ENCODE results near the gene ZBTB24. TPM values are rescaled to one million over a fixed set of nuclear protein-coding genes. Genes with fewer than 3 reads are reported as not detected.

ZBTB24 gene
- total RNA-seq, 6 experiments from 2014 or later = 5.7 to 6.3 (median 6.1) TPM

DNA sequence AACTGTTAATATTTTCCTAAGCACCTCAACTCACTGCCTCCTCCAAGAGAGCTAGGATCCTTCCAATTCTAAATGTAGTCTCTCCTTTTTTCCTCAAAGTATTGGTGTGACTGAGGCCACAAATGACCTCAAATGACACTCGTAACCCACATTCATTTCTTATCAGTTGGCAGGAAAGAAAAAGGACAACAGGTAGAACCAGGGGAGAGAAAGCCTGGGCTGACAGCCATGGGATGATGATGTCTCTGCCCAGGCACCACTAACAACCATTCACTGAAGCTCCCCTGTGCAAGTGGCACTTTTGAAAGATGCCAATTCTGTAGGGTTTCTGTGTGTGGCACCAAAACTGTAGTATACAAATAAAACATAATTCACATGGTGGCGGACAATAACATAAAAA is 7.4 kb downstream of the ZBTB24 start:
- H3K27me3 Mint-ChIP-seq (ENCODE audit: insufficient read depth) = no peaks in the 10 kb centered on the region
- no peak overlapping the region for H3K4me3 Mint-ChIP-seq
- no peak overlapping the region for H3K27ac Mint-ChIP-seq
- peaks cover 53% of the 10 kb centered on the region for H3K36me3 Mint-ChIP-seq (ENCODE audit: low read depth)
- TF ChIP-seq, protein P1, sequence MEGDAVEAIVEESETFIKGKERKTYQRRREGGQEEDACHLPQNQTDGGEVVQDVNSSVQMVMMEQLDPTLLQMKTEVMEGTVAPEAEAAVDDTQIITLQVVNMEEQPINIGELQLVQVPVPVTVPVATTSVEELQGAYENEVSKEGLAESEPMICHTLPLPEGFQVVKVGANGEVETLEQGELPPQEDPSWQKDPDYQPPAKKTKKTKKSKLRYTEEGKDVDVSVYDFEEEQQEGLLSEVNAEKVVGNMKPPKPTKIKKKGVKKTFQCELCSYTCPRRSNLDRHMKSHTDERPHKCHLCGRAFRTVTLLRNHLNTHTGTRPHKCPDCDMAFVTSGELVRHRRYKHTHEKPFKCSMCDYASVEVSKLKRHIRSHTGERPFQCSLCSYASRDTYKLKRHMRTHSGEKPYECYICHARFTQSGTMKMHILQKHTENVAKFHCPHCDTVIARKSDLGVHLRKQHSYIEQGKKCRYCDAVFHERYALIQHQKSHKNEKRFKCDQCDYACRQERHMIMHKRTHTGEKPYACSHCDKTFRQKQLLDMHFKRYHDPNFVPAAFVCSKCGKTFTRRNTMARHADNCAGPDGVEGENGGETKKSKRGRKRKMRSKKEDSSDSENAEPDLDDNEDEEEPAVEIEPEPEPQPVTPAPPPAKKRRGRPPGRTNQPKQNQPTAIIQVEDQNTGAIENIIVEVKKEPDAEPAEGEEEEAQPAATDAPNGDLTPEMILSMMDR (IDR thresholded peaks at IDR 0.05) = no peak
- H3K9me3 Mint-ChIP-seq = no peaks in the 10 kb centered on the region
- H3K4me1 Mint-ChIP-seq (ENCODE audit: low read depth) = peaks cover 31% of the 10 kb centered on the region
- DNase-seq = no peak

DNA sequence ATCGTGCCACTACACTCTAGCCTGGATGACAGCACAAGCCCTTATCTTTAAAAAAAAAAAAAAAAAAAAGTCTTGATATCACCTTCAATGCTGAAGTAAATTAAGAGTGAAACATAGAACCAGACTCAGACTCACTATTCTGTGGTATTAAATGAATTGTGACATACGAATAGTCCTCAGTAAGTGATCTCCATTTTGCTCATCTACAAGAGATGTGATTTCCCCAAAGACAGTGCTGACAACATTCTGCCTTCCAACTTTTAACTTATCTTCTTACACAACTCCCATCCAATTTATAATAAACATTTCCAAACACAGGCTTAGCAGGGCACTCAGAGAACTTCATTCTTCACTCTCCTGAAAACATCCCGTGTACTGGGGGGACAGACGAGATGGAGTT is 8.0 kb downstream of the ZBTB24 start:
- H3K36me3 Mint-ChIP-seq (ENCODE audit: low read depth) = peaks cover 46% of the 10 kb centered on the region
- H3K4me1 Mint-ChIP-seq (ENCODE audit: low read depth) = peaks cover 25% of the 10 kb centered on the region
- H3K27me3 Mint-ChIP-seq (ENCODE audit: insufficient read depth) = no peaks in the 10 kb centered on the region
- TF ChIP-seq, protein P1 (IDR thresholded peaks at IDR 0.05) = no peak
- H3K27ac Mint-ChIP-seq = no peak overlapping the region
- no peak overlapping the region for H3K4me3 Mint-ChIP-seq
- no peaks in the 10 kb centered on the region for H3K9me3 Mint-ChIP-seq
- no peak for DNase-seq

DNA sequence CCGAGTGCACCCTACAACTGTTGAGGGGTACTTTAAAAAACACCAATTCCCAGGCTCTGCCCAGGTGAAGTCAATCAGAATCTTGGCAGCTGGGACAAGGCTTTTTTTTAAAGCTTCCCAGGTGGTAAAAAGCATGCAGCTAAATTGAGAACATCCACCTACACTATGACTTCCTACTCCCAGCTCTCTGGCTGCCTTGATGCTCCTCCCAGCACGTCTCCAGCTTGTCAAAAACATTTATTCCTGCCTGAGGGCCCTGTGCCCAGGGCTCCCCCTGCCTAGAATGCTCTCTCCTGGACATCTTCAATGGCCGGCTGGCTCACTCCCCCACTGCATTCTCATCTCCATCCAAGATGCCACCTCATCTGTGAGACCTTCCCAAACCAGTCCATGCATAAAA is 9.9 kb downstream of the ZBTB24 start:
- Mint-ChIP-seq H3K27me3 (ENCODE audit: insufficient read depth) (no peaks in the 10 kb centered on the region), H3K27ac (no peak overlapping the region), H3K4me3 (no peak overlapping the region), H3K9me3 (no peaks in the 10 kb centered on the region), H3K36me3 (ENCODE audit: low read depth) (peaks cover 31% of the 10 kb centered on the region), H3K4me1 (ENCODE audit: low read depth) (peaks cover 8% of the 10 kb centered on the region)
- TF ChIP-seq, protein P1 (IDR thresholded peaks at IDR 0.05) = no peak
- no peak for DNase-seq

DNA sequence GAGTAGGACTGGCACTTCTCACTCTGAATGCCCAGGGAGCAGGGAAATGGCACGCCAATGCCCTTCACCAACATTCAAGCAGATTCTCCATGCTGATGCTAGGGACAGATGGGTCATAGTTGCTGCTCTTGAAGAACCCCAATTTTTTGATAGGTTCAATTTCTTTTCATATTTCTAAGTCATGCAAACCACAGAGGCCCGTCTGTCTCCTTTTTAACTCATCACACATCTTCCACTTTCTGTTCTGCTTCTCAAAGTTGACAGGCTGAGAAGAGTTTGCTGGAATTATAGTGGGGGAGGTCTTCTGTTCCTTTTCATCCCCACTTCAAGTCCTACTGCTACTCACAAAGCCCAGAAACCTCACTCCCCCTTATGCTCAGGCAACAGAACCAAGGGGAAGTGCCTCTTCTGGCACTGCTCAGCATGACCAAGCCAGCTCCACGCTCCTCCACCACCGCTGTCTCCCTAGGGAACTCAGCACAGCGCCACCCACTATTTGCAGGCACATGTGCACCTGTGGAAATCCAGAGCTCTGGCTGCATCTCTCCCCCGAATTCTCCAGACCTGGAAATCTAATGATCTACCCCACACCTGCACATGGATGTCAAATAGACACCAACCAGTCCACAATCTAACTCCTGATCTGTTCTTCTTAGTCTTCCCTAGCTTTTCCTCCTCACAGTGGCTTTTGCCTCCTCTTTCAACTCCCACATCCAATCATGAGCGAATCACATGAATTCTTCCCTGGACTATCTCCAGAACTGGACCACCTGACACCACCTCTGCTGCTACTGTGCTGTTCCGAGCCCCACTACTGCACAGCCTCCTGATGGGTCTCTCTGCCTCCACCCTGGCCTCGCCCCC is 10.7 kb downstream of the ZBTB24 start:
- H3K9me3 Mint-ChIP-seq = no peaks in the 10 kb centered on the region
- no peaks in the 10 kb centered on the region for H3K27me3 Mint-ChIP-seq (ENCODE audit: insufficient read depth)
- H3K4me3 Mint-ChIP-seq = no peak overlapping the region

DNA sequence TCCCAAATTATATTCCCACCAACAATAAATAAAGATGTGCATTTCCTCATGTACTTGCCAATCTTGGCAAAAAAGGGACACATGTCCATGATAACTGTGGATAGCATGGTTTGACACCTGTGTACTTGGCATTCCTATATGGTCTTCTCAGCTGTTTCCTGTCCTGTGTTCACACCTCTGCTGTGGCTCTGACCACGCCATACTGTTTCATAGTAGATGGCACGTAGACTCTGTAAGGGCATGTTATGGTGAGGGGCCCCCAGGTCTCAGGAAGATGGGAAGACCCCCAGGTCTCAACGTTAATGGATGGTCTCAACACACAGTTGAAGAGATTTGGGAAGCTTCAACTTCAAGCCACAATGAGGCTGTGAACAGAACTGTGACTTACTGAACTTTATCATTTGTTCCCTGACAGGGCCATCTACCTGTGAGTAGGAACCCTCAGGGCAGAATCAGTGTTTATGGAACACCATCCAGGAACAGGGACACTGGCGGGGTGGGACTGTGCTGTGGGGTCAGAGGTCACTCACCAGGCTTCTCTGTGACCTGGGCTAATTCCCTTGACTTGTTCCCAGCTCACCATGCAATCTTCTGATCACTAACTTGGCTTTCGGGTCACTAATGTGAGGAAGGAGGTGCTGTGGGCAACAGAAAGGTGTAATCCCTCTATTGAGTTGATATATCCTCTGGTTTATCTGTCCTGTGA is 11.8 kb downstream of the ZBTB24 start:
- TF ChIP-seq, protein P1 (IDR thresholded peaks at IDR 0.05) = no peak
- DNase-seq = no peak
- peaks cover 40% of the 10 kb centered on the region for H3K36me3 Mint-ChIP-seq (ENCODE audit: low read depth)
- H3K9me3 Mint-ChIP-seq = no peaks in the 10 kb centered on the region
- H3K4me3 Mint-ChIP-seq = no peak overlapping the region
- no peak overlapping the region for H3K27ac Mint-ChIP-seq
- no peaks in the 10 kb centered on the region; the same call in 1 of the 2 replicates for H3K27me3 Mint-ChIP-seq (ENCODE audit: insufficient read depth)
- H3K4me1 Mint-ChIP-seq (ENCODE audit: low read depth) = no peaks in the 10 kb centered on the region

More for the DNA sequence above, 10.7 kb downstream of the ZBTB24 start:
- Mint-ChIP-seq H3K4me1 (ENCODE audit: low read depth) (peaks cover under 1% of the 10 kb centered on the region), H3K27ac (no peak overlapping the region), H3K36me3 (ENCODE audit: low read depth) (peaks cover 35% of the 10 kb centered on the region)
- no peak for DNase-seq
- TF ChIP-seq, protein P1 (IDR thresholded peaks at IDR 0.05) = no peak
